Measurements from ENCODE around the gene CHST9. TPM values are rescaled to one million over a fixed set of nuclear protein-coding genes. Genes with fewer than 3 reads are reported as not detected.

CHST9 gene
- total RNA-seq, 1 experiment from 2014 or later = 3.5 TPM

DNA sequence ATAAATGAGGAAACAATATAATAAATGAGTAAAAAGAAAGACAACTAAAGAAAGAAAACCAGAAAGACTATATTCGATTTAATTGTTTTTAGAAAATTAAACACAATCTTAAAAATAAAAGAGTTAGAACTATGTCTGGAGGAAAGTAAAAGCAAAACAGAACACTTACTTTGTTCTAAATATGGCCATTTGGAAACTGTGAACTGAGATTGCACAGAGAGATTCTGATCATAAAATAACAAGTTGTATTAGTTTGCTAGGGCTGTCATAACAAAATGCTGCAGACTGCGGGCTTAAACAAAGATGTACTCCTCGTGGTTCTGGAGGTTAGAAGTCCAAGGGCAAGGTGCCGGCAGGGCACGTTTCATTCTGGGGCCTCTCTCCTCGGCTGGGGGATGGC, 191.5 kb downstream of the CHST9 start:
- Mint-ChIP-seq H3K36me3 (ENCODE audit: insufficient read depth in 1 of 3, low read depth in 3 of 3) (peaks cover 0 to 14% (median 2%) of the 10 kb centered on the region in 3 experiments; a peak in 4 of 7 replicates), H3K4me1 (no peaks in the 10 kb centered on the region), H3K4me3 (no peak overlapping the region), H3K27me3 (ENCODE audit: low read depth) (no peaks in the 10 kb centered on the region; the same call in 1 of the 2 replicates), H3K9me3 (peaks cover 3 to 7% of the 10 kb centered on the region in 2 experiments; a peak in 4 of 5 replicates), H3K27ac (no peak overlapping the region; a peak in 1 of 7 replicates)
- Histone ChIP-seq H2BK20ac (ENCODE audit: low read depth, low read length, poor library complexity, severe bottlenecking) (no peak overlapping the region), H3K4me1 (ENCODE audit: insufficient read depth, low read length) (no peaks in the 10 kb centered on the region), H3K27me3 (ENCODE audit: insufficient read depth, low read length) (no peaks in the 10 kb centered on the region), H3K4ac (ENCODE audit: low read depth, low read length) (no peak overlapping the region), H2AK5ac (ENCODE audit: insufficient read length, low read length) (no peak overlapping the region), H3K9me3 (ENCODE audit: control insufficient read depth, low read depth, low read length) (no peaks in the 10 kb centered on the region), H2BK120ac (ENCODE audit: low read depth, low read length, poor library complexity, severe bottlenecking) (no peak overlapping the region), H3K14ac (ENCODE audit: insufficient read depth, low read length) (no peak overlapping the region), H2BK12ac (ENCODE audit: insufficient read length, low read depth, low read length) (no peak overlapping the region), H2AFZ (ENCODE audit: low read length) (no peak overlapping the region), H4K91ac (ENCODE audit: insufficient read length, low read depth, low read length) (no peak overlapping the region), H4K5ac (ENCODE audit: insufficient read length, low read depth, low read length) (no peak overlapping the region), H3K56ac (ENCODE audit: insufficient read length, low read depth, low read length) (no peak overlapping the region), H3K18ac (ENCODE audit: insufficient read length, low read depth, low read length) (no peak overlapping the region), H3K79me2 (ENCODE audit: insufficient read depth, low read length) (no peaks in the 10 kb centered on the region), H4K8ac (replicated peaks; ENCODE audit: insufficient read length, low read depth, low read length) (no peak overlapping the region), H3T11ph (ENCODE audit: low read length) (no peak overlapping the region), H3K27ac (ENCODE audit: insufficient read length, low read depth, low read length) (no peak overlapping the region), H3K9ac (ENCODE audit: extremely low read depth, insufficient read length, low read length) (no peak overlapping the region), H3K4me2 (ENCODE audit: insufficient read depth, insufficient read length, low read length) (no peak overlapping the region), H2BK15ac (ENCODE audit: low read depth, low read length) (no peak overlapping the region), H2BK5ac (ENCODE audit: insufficient read length, low read length) (no peak overlapping the region), H3K23me2 (ENCODE audit: insufficient read length, low read depth, low read length, poor library complexity, severe bottlenecking) (no peaks in the 10 kb centered on the region), H3K79me1 (ENCODE audit: insufficient read depth, low read depth, low read length, poor library complexity, severe bottlenecking) (no peaks in the 10 kb centered on the region), H3K23ac (ENCODE audit: insufficient read length, low read depth, low read length) (no peak overlapping the region), H4K20me1 (ENCODE audit: control insufficient read depth, insufficient read depth, insufficient read length) (no peaks in the 10 kb centered on the region)
- WGBS (ENCODE audit: extremely low coverage, insufficient read length, low lambda C conversion rate) = no CpG with 5 or more reads among the region's 6 CpGs
- TF ChIP-seq, protein P1, sequence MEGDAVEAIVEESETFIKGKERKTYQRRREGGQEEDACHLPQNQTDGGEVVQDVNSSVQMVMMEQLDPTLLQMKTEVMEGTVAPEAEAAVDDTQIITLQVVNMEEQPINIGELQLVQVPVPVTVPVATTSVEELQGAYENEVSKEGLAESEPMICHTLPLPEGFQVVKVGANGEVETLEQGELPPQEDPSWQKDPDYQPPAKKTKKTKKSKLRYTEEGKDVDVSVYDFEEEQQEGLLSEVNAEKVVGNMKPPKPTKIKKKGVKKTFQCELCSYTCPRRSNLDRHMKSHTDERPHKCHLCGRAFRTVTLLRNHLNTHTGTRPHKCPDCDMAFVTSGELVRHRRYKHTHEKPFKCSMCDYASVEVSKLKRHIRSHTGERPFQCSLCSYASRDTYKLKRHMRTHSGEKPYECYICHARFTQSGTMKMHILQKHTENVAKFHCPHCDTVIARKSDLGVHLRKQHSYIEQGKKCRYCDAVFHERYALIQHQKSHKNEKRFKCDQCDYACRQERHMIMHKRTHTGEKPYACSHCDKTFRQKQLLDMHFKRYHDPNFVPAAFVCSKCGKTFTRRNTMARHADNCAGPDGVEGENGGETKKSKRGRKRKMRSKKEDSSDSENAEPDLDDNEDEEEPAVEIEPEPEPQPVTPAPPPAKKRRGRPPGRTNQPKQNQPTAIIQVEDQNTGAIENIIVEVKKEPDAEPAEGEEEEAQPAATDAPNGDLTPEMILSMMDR (conservative IDR thresholded peaks at IDR 0.05) = no peak
- DNase-seq = no peak

Data from H9 (cell line).